ENCODE measurements around the gene RAD54L.

The RAD54L gene

GRCh38 chr1:46246548-46247435 is 771 bp upstream of the RAD54L start:
- H3K27me3 ChIP-seq (replicated peaks; ENCODE audit: control insufficient read depth, insufficient read depth, low read length): no peaks in the 10 kb centered on the region
- peak; percentile 89 for DNase-seq (ENCODE audit: extremely low read depth, insufficient read length)
- TF ChIP-seq CTCF (IDR thresholded peaks at IDR 0.05; ENCODE audit: insufficient read depth, low read length, poor library complexity, severe bottlenecking): no peak
- peaks cover 7% of the 10 kb centered on the region for H3K36me3 ChIP-seq (ENCODE audit: control insufficient read depth, insufficient read depth, low read length)
- peak overlapping the region; percentile 74 for H3K4me3 ChIP-seq (replicated peaks; ENCODE audit: low read depth, low read length)

GRCh38 chr1:46248122-46248920 is 758 bp downstream of the RAD54L start:
- peak; percentile 40 for DNase-seq (ENCODE audit: extremely low read depth, insufficient read length)
- Histone ChIP-seq H3K4me3 (replicated peaks; ENCODE audit: low read depth, low read length) (peak overlapping the region; percentile 86), H3K27me3 (replicated peaks; ENCODE audit: control insufficient read depth, insufficient read depth, low read length) (no peaks in the 10 kb centered on the region), H3K36me3 (ENCODE audit: control insufficient read depth, insufficient read depth, low read length) (peaks cover 9% of the 10 kb centered on the region)
- peak; percentile 26 for TF ChIP-seq CTCF (IDR thresholded peaks at IDR 0.05; ENCODE audit: insufficient read depth, low read length, poor library complexity, severe bottlenecking)

- no peak overlapping the region for H3K4me3 ChIP-seq (replicated peaks; ENCODE audit: low read depth, low read length)
- peaks cover 18% of the 10 kb centered on the region for H3K36me3 ChIP-seq (ENCODE audit: control insufficient read depth, insufficient read depth, low read length)
- H3K27me3 ChIP-seq (replicated peaks; ENCODE audit: control insufficient read depth, insufficient read depth, low read length): no peaks in the 10 kb centered on the region
- TF ChIP-seq CTCF (IDR thresholded peaks at IDR 0.05; ENCODE audit: insufficient read depth, low read length, poor library complexity, severe bottlenecking): no peak
- no peak for DNase-seq (ENCODE audit: extremely low read depth, insufficient read length)
Measured at GRCh38 chr1:46254668-46255067, 7.1 kb downstream of the RAD54L start.

- TF ChIP-seq CTCF (IDR thresholded peaks at IDR 0.05; ENCODE audit: insufficient read depth, low read length, poor library complexity, severe bottlenecking): no peak
- Histone ChIP-seq H3K36me3 (ENCODE audit: control insufficient read depth, insufficient read depth, low read length) (peaks cover 21% of the 10 kb centered on the region), H3K27me3 (replicated peaks; ENCODE audit: control insufficient read depth, insufficient read depth, low read length) (no peaks in the 10 kb centered on the region), H3K4me3 (replicated peaks; ENCODE audit: low read depth, low read length) (no peak overlapping the region)
- no peak for DNase-seq (ENCODE audit: extremely low read depth, insufficient read length)
Measured at GRCh38 chr1:46256523-46256922, 9.0 kb downstream of the RAD54L start.

GRCh38 chr1:46262508-46262907 is 14.9 kb downstream of the RAD54L start:
- TF ChIP-seq CTCF (IDR thresholded peaks at IDR 0.05; ENCODE audit: insufficient read depth, low read length, poor library complexity, severe bottlenecking): no peak
- H3K36me3 ChIP-seq (ENCODE audit: control insufficient read depth, insufficient read depth, low read length): peaks cover 28% of the 10 kb centered on the region
- no peak for DNase-seq (ENCODE audit: extremely low read depth, insufficient read length)
- H3K4me3 ChIP-seq (replicated peaks; ENCODE audit: low read depth, low read length): no peak overlapping the region
- no peaks in the 10 kb centered on the region for H3K27me3 ChIP-seq (replicated peaks; ENCODE audit: control insufficient read depth, insufficient read depth, low read length)
